MM.1S (cell line): Measurements from ENCODE around the gene MTHFD1.

Experiments
- DNase-seq: peaks from one replicate; pipeline ENCODE4 v3.0.0-alpha.2; 2015
- H2AFZ ChIP-seq: fragments of 300-600 bp; sonication (generic); 2 replicates; pipeline ENCODE4 v1.6.0; 2016; ENCODE audit warnings: antibody characterized with exemption, low read length
- H3F3A ChIP-seq: fragments of 300-600 bp; sonication (generic); 2 replicates; pipeline ENCODE4 v1.6.1; 2016; ENCODE audit warnings: mild to moderate bottlenecking, antibody characterized with exemption, low read length, moderate library complexity, mixed read lengths; ENCODE audit not compliant: insufficient read depth
- H3K27ac ChIP-seq: fragments of 300-600 bp; sonication (generic); 2 replicates; pipeline ENCODE4 v1.5.1; 2016; ENCODE audit warnings: mild to moderate bottlenecking, low read length
- H3K27me3 ChIP-seq: fragments of 300-600 bp; sonication (generic); replicated peaks from 2 replicates; pipeline ENCODE4 v1.6.0; 2016; ENCODE audit warnings: low read length; ENCODE audit not compliant: insufficient read depth
- H3K36me3 ChIP-seq: fragments of 300-600 bp; sonication (generic); replicated peaks from 2 replicates; pipeline ENCODE4 v1.6.1; 2016; ENCODE audit warnings: mild to moderate bottlenecking, low read length, mixed read lengths; ENCODE audit not compliant: insufficient read depth
- H3K4me1 ChIP-seq: fragments of 300-600 bp; sonication (generic); 2 replicates; pipeline ENCODE4 v1.6.1; 2016; ENCODE audit warnings: low read length, mixed read lengths
- H3K4me2 ChIP-seq: fragments of 300-600 bp; sonication (generic); 2 replicates; pipeline ENCODE4 v1.6.0; 2016; ENCODE audit warnings: low read depth, low read length
- H3K4me3 ChIP-seq: fragments of 300-600 bp; sonication (generic); 2 replicates; pipeline ENCODE4 v1.5.1; 2016; ENCODE audit warnings: low read length, mixed read lengths
- H3K79me2 ChIP-seq: fragments of 300-600 bp; sonication (generic); 2 replicates; pipeline ENCODE4 v1.6.1; 2016; ENCODE audit warnings: mixed run types, low read length, mixed read lengths
- H3K9ac ChIP-seq: fragments of 300-600 bp; sonication (generic); 2 replicates; pipeline ENCODE4 v1.6.1; 2016; ENCODE audit warnings: low read length, mixed read lengths
- H3K9me2 ChIP-seq: fragments of 300-600 bp; sonication (generic); replicated peaks from 2 replicates; pipeline ENCODE4 v1.6.1; 2016; ENCODE audit warnings: mild to moderate bottlenecking, low read length, mixed read lengths; ENCODE audit not compliant: insufficient read depth
- H3K9me3 ChIP-seq: fragments of 300-600 bp; sonication (generic); replicated peaks from 2 replicates; pipeline ENCODE4 v1.6.1; 2016; ENCODE audit warnings: mild to moderate bottlenecking, low read length, mixed read lengths; ENCODE audit not compliant: insufficient read depth
- H4K20me1 ChIP-seq: fragments of 300-600 bp; sonication (generic); 2 replicates; pipeline ENCODE4 v1.6.1; 2016; ENCODE audit warnings: mild to moderate bottlenecking, low read length, moderate library complexity, mixed read lengths; ENCODE audit not compliant: insufficient read depth
- CTCF ChIP-seq: fragments of 300-600 bp; sonication (generic); IDR thresholded peaks from 2 replicates; pipeline ENCODE4 v1.5.1; 2016; ENCODE audit warnings: antibody characterized with exemption, low read length, mixed read lengths
- EZH2 ChIP-seq: fragments of 300-600 bp; sonication (generic); optimal IDR thresholded peaks from 2 replicates; pipeline ENCODE3; 2017; ENCODE audit warnings: low read depth, mild to moderate bottlenecking, antibody characterized with exemption, low read length, mixed read lengths
- EZH2phosphoT487 ChIP-seq: fragments of 300-600 bp; sonication (generic); IDR thresholded peaks from 2 replicates; pipeline ENCODE4 v1.6.1; 2018; ENCODE audit warnings: antibody characterized with exemption, low read length

MTHFD1 gene

GRCh38 chr14:64509036-64509435, 120.9 kb downstream of the MTHFD1 start:
- TF ChIP-seq EZH2phosphoT487 (no peak), EZH2 (no peak), CTCF (no peak)
- H3K9ac ChIP-seq, result no peak overlapping the region
- H2AFZ ChIP-seq, result no peak overlapping the region
- no peak overlapping the region for H3K27ac ChIP-seq
- no peak overlapping the region for H3K4me2 ChIP-seq
- H3K27me3 ChIP-seq, result no peaks in the 10 kb centered on the region
- no peaks in the 10 kb centered on the region for H3K9me3 ChIP-seq
- peaks cover 20% of the 10 kb centered on the region for H3F3A ChIP-seq
- peaks cover 88% of the 10 kb centered on the region for H3K79me2 ChIP-seq
- H3K4me3 ChIP-seq, result no peak overlapping the region
- no peak for DNase-seq
- H3K9me2 ChIP-seq, result no peaks in the 10 kb centered on the region
- H3K4me1 ChIP-seq, result peaks cover 22% of the 10 kb centered on the region
- H4K20me1 ChIP-seq, result peaks cover 11% of the 10 kb centered on the region; the same call in 1 of the 2 replicates
- H3K36me3 ChIP-seq, result no peaks in the 10 kb centered on the region
